HL-60 (cell line): ENCODE results near the gene TNS2.

Experiments used
- DNase-seq, 2 experiments: peaks; one replicate each; pipeline ENCODE4 v3.0.0-alpha.2; 2010 to 2020; ENCODE audit warnings: low read depth in 1 of 2, low spot score in 1 of 2
- H3K27ac ChIP-seq: fragments of 250-450 bp; sonication (Bioruptor Pico); replicated peaks from 2 replicates; pipeline ENCODE4 v1.5.1; 2020; ENCODE audit warnings: mild to moderate bottlenecking, moderate library complexity
- H3K27me3 ChIP-seq: fragments of 250-450 bp; sonication (Bioruptor Pico); 2 replicates; pipeline ENCODE4 v1.5.1; 2021; ENCODE audit warnings: mild to moderate bottlenecking, moderate library complexity; ENCODE audit not compliant: insufficient read depth, poor library complexity, severe bottlenecking
- H3K4me3 ChIP-seq: replicated peaks from 2 replicates; pipeline ENCODE4 v1.5.1; 2011; ENCODE audit warnings: mild to moderate bottlenecking, control low read depth, low read length; ENCODE audit not compliant: insufficient read depth
- CTCF ChIP-seq: IDR thresholded peaks from one replicate; pipeline ENCODE4 v1.5.1; 2011; ENCODE audit warnings: low read length, control low read depth, inconsistent platforms; ENCODE audit not compliant: insufficient read depth
- GABPA ChIP-seq: IDR thresholded peaks from 2 replicates; pipeline ENCODE4 v1.6.1; 2012; ENCODE audit warnings: low read depth
- POLR2AphosphoS5 ChIP-seq: IDR thresholded peaks from 2 replicates; pipeline ENCODE4 v1.6.1; 2012; ENCODE audit warnings: low read depth
- REST ChIP-seq: IDR thresholded peaks from 2 replicates; pipeline ENCODE4 v1.6.1; 2012; ENCODE audit warnings: low read depth; ENCODE audit not compliant: insufficient replicate concordance
- SPI1 ChIP-seq: IDR thresholded peaks from 2 replicates; pipeline ENCODE4 v1.6.1; 2012; ENCODE audit warnings: low read depth, mild to moderate bottlenecking, borderline replicate concordance

TNS2 gene

GRCh38 chr12:53061404-53062010 lies 11.6 kb downstream of the TNS2 start:
- Histone ChIP-seq H3K27ac (no peak overlapping the region), H3K27me3 (peaks cover 8% of the 10 kb centered on the region), H3K4me3 (no peak overlapping the region)
- no peak for DNase-seq
- peak; percentile 38; the same call in 1 of the 2 replicates for TF ChIP-seq POLR2AphosphoS5
- TF ChIP-seq CTCF = peak; percentile 16
- TF ChIP-seq GABPA = no peak
- TF ChIP-seq REST = no peak
- TF ChIP-seq SPI1 = no peak

- Histone ChIP-seq H3K4me3 (no peak overlapping the region), H3K27ac (no peak overlapping the region), H3K27me3 (peaks cover 8% of the 10 kb centered on the region)
- TF ChIP-seq CTCF (no peak), POLR2AphosphoS5 (peak; percentile 43; the same call in 1 of the 2 replicates)
- DNase-seq = no peak
Observed at GRCh38 chr12:53062011-53062961, 12.4 kb downstream of the TNS2 start.

- Histone ChIP-seq H3K4me3 (no peak overlapping the region), H3K27ac (no peak overlapping the region), H3K27me3 (peaks cover 8% of the 10 kb centered on the region)
- no peak for TF ChIP-seq SPI1
- no peak for TF ChIP-seq CTCF
- no peak for TF ChIP-seq GABPA
- TF ChIP-seq POLR2AphosphoS5 = 0 out of 2 replicates have a peak, but pooled peaks have one; percentile 23
- TF ChIP-seq REST = no peak
- DNase-seq = no peak
Observed at GRCh38 chr12:53062977-53063707, 13.3 kb downstream of the TNS2 start.
